ENCODE measurements around the gene FHIT.
"Not testable (repeated sequence)": the region's sequence is repeated elsewhere in the genome, so short reads cannot be mapped to it uniquely, and the experiment has no call there.

Gene FHIT

GRCh38 chr3:59832702-59833101, 1418.5 kb downstream of the FHIT start:
- DNase-seq, result no peak

GRCh38 chr3:59832241-59832640, 1419.0 kb downstream of the FHIT start:
- DNase-seq, result no peak

DNA sequence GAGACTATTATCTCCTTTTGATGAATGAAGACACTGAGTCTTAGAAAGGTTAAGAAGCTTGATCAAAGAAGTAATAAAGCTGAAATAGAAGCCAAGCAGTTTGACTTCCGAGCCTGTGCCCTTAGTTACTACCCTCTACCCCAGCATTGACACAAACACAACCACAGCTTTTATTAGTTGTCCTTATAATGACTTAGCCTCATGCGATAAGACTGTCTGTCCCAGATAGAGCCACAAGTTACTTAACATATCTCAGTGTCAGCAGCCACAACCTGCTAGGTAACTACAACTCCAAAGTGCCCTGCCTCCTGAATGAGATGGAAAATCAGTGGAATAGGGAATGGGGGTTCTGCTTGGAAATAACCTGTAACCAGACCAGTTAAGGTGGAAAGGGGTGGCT, 1419.9 kb downstream of the FHIT start:
- DNase-seq, result no peak

DNA sequence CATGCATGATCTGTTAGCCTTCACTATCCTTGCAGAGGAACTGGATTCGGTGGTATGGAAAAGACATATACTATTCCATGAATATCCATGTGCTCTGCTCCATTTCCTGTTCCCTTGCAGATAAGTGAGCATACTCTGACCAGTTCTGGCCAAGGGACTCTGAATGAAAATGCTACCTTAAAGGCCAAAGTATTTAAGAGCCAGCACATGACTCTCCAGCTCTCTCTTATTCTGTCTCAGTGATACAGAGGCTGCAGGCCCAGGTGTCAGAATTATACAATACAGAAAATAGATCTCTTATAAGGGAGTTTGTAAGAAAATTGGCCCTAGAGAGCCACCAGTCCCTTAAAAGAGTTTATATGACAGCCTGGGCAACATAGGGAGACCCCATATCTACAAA, 1421.7 kb downstream of the FHIT start:
- no peak for DNase-seq

- no peak for DNase-seq
Measured at GRCh38 chr3:59824876-59825275, 1426.4 kb downstream of the FHIT start.

DNA sequence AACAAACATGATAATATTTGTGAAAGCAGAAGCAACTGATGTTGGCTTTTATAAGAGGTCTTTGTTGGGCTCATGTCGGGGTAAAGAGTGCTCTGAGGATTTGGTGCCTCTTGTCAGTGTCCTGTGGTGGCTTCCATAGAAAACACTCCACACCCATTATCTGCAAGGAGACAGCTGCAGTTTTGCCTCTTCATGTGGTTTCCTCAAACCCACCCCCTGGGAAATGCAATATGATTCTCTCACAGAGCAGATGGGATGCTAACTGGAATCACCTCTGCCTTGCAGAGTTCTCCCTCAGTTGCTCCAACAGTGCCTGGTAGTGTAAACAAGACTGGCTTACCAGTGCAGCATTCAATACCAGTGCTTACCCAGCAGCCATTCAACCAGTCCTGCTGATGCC, 1430.0 kb downstream of the FHIT start:
- DNase-seq, result peak; percentile 33

GRCh38 chr3:59820352-59820934, 1430.8 kb downstream of the FHIT start:
- DNase-seq, result no peak

DNA sequence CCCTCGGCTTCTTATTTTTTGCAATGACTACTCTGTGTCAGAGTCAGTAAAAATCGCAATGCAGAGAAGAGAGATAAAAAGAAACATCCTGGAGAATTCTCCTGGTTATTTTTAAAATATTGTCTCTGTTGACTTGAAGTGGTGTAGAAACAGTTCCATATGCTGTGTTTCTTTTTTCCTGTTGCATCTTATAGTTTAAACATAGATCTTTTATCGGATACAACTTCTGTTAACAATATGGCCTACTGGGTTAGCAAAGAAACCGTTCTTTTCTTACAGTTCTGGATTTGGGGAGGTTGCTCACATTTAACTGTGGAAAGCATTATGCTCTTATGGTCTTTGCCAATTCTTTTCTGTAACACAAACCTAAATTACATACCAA, 1432.3 kb downstream of the FHIT start:
- no peak for DNase-seq

DNA sequence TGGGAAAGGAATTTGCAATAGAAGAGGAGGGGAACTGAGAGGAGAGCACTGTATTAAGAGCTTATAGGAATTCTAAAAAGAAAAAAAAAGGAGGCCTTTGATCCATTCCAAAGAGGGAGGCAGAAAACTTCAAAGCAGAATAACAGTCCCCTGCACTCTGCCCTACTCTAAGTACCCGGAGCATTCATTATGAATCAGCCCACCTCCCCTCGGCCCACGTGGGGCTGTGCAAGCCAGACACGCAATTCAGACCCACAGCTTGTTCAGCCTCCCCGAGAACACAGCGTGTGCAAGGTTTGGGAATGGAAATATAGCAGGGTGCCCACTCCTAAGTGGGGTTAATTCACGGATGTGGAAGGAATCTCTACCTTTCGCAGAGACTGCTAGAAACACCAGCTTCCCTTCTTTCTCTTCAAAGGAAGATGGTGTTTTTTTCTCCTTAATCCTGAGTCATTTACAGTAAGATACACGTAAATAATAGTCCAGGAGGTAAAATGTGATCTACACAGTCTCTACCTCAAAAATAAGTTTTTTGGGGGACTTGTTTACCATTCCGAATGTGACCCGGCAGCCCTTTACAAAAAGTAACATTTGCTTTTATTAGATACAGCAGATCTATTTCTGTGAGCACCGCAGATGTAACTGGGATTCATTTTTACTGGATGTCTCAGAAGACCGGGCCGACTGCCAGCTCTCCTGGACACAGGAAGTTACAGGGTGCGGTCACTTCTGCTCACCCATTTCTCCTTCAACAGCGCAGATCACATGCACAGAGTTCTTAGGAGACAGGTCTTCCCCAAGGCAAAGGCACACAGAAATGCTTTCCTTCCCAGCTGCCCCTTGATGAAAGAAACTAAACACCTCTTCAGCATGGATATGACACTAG, 1433.0 kb downstream of the FHIT start:
- no peak for DNase-seq

- no peak for DNase-seq
Measured at GRCh38 chr3:59817511-59817910, 1433.7 kb downstream of the FHIT start.

DNA sequence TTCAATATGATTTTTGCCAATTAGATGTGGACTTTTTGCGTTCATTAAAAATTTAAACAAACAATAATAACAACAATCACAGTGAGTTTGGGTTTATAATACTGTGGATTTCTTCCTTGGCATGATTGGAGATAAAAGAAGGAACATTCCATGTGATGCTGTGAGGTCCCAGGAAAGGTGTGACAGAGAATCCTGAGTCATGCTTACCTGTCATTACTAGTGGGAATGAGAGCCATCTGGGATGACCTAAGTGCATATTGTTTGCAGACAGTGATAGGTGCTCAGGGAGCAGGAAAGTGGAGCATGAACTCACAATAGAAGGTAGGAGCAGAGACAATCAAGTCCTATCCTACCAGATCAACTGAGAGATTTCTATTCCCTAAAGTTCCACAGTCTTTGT, 1434.9 kb downstream of the FHIT start:
- peak; percentile 66 for DNase-seq

GRCh38 chr3:59813148-59813538, 1438.1 kb downstream of the FHIT start:
- no peak for DNase-seq

DNA sequence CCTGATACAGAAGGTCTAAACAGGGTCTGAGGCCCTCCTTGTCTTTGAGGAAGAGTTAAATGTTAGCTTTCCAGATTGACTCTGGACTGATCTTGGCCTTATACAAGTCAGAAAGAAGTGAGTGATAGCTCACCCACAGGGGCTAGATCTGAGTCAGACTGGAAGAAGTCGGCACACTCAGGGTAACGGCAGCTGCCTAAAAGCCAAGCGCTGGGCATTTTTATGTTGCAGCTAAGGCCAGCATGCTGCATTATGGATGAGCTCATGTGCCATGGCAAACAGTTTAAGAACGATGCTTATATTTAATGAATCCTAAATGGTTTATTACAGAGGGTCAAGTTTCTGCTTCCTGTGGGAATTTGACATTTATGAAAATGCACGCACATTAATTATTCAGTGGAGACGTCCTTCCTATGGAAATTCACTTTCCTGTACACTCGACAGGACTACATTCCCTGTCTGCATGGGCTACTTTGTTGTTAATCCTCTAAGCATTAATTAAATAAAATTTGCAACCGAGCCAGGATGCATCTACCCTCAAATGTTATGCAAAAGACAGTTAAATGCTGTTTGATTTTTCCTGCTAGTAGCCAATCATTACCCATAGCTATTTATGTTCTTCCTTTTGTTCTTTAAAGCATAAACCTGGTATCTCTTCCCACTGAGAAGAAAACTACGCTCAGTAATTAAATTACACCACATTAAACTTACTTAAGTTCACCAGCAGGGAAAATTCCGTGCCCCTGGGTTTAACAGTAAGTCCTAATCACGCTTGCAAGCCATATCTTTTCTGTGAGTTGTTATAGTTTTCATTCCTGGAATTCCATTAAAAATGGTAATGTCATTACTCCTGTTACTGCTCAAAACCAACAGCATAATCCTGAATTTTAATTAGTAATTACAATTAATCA, 1438.8 kb downstream of the FHIT start:
- DNase-seq, result no peak

DNA sequence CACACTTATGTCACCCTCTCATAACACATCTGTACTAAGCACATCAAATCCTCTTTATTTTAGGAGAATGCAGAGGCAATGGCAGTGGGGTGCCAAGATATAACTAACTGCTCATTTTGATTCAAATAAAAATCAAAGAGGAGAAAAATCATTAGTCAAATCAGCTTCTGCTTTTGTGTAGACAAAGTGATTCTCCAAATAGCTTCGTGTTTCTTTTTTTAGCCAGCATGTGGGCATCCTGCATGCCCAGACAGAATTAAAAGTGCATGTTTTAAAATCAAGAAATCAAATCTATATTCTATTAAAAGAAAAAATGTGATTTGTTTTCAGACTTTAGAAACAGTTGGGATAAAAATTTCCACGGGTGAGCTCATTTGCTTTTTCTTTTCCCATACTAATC, 1440.1 kb downstream of the FHIT start:
- DNase-seq, result no peak

DNA sequence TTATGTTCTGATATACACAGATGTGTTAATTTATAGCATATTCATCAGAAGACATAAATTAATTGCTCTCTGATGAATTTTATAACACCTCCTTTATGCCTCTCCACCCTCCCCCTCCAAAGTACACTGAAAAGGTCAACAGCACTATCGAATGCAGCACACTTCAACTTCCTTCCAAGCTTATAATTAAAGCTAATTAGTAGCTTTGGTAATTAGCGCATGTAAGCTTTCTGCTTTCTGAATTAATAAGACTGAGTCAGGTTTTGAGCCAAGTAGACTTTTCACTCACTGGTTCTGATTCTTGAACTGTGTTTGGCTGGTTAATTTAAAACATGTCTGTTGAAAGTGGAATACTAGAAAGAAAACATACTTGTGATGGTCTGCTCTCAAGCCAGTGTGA, 1440.6 kb downstream of the FHIT start:
- DNase-seq, result no peak

- DNase-seq, result no peak
Measured at GRCh38 chr3:59809710-59810444, 1441.4 kb downstream of the FHIT start.

DNA sequence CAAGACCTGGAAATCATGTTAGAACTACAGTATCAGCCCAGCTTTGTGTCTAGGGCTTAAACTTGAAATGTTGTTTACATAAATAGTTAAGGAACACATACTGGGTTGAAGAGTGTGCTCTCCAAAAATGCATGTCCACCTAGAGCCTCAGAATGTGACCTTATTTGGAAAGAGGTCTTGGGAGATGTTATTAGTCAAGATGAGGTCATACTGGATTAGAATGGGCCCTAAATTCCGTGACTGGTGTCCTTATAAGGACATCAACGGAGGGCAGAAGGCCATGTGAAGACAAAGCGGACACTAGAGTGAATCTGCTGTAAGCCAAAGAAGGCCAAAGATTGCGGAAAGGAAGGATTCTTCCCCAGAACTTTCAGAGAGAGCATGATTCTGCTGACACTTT, 1442.2 kb downstream of the FHIT start:
- DNase-seq, result no peak

DNA sequence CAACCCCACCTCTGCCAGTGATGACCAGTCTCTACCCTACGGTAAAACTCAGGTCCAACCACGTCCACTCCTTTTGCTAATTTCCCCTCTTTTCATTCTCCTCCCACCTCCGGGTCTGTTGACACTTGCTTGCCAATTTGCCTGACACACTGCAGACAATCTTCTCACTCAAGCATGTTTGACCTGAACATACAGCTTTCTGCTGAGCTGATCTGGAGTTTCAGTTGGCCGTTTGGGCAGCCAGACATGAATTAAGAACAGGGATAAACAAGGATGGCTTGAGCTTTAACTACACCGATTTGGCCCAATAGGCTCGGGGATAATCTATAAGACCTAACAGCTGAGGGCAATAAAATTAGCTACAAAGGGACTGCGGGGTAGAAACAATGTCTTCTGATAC, 1442.8 kb downstream of the FHIT start:
- DNase-seq, result no peak

- no peak for DNase-seq
Measured at GRCh38 chr3:59803268-59803667, 1448.0 kb downstream of the FHIT start.

DNA sequence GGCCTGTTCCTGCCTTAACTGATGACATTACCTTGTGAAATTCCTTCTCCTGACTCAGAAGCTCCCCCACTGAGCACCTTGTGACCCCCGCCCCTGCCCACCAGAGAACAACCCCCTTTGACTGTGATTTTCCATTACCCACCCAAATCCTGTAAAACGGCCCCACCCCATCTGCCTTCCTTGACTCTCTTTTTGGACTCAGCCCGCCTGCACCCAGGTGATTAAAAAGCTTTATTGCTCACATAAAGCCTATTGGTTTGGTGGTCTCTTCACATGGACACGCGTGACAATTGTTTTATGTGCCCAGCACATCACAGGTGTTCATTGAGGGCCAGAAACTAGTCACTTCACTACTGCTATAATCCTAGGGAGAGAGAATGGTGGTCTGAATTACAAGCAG, 1448.8 kb downstream of the FHIT start:
- DNase-seq, result not testable (repeated sequence)

- no peak for DNase-seq
Measured at GRCh38 chr3:59802045-59802444, 1449.2 kb downstream of the FHIT start.

- DNase-seq, result no peak
Measured at GRCh38 chr3:59800481-59800880, 1450.8 kb downstream of the FHIT start.

Data from NCI-H510A treated with DMSO at 0.1 percent for 48 hours (cell line).